PC-9 (cell line): ENCODE results near the gene PTPRM. TPM values are rescaled to one million over a fixed set of nuclear protein-coding genes. Genes with fewer than 3 reads are reported as not detected.

Experiments used
- BruUV-seq: library from RNA; stranded (reverse); fragments of 400-500 nt; replicated peaks from 2 replicates; lab custom pipeline; 2021; lab: Mats Ljungman, UMichigan
- CTCF ChIA-PET: fragments of 300-600 bp; sonication (Branson Sonifier 250); formaldehyde crosslinking; loops from one replicate; lab custom pipeline; 2022; ENCODE audit warnings: antibody characterized with exemption; lab: Charles Lee
- POLR2A ChIA-PET: fragments of 300-600 bp; sonication (Branson Sonifier 250); formaldehyde crosslinking; loops from one replicate; lab custom pipeline; 2022; ENCODE audit warnings: antibody characterized with exemption; ENCODE audit not compliant: unreplicated experiment; lab: Charles Lee
- DNase-seq, 2 experiments: peaks; one replicate each; pipeline versions ENCODE4 v3.0.0 to v3.0.0-alpha.2; 2015 to 2022; ENCODE audit warnings: mixed read lengths in 1 of 2
- H2AFZ ChIP-seq: fragments of 200-600 bp; sonication (generic); 2 replicates; pipeline ENCODE4 v1.8.1; 2017; ENCODE audit warnings: antibody characterized with exemption
- H3F3A ChIP-seq: fragments of 200-600 bp; sonication (generic); 2 replicates; pipeline ENCODE4 v1.8.1; 2017; ENCODE audit warnings: antibody characterized with exemption, mild to moderate bottlenecking, low read depth; ENCODE audit not compliant: insufficient read depth
- H3K27ac ChIP-seq: fragments of 200-600 bp; sonication (generic); 2 replicates; pipeline ENCODE4 v1.6.1; 2016; ENCODE audit warnings: mixed run types
- H3K27me3 ChIP-seq: fragments of 200-600 bp; sonication (generic); 2 replicates; pipeline ENCODE4 v1.6.1; 2016; ENCODE audit warnings: low read depth, mixed run types; ENCODE audit not compliant: insufficient read depth
- H3K36me3 ChIP-seq: fragments of 200-600 bp; sonication (generic); 2 replicates; pipeline ENCODE4 v1.6.1; 2016; ENCODE audit warnings: low read depth, mixed run types
- H3K4me1 ChIP-seq: fragments of 200-600 bp; sonication (generic); replicated peaks from 2 replicates; pipeline ENCODE4 v1.6.1; 2016; ENCODE audit warnings: mixed run types; ENCODE audit not compliant: insufficient read depth
- H3K4me2 ChIP-seq: fragments of 200-600 bp; sonication (generic); 2 replicates; pipeline ENCODE4 v1.6.1; 2017; ENCODE audit warnings: mixed run types
- H3K4me3 ChIP-seq: fragments of 200-600 bp; sonication (generic); 2 replicates; pipeline ENCODE4 v1.6.1; 2016; ENCODE audit warnings: mixed run types
- H3K79me2 ChIP-seq: fragments of 200-600 bp; sonication (generic); 2 replicates; pipeline ENCODE4 v1.6.1; 2017; ENCODE audit warnings: low read depth, mixed run types
- H3K9me2 ChIP-seq: fragments of 200-600 bp; sonication (generic); 2 replicates; pipeline ENCODE4 v1.8.1; 2017; ENCODE audit warnings: mild to moderate bottlenecking; ENCODE audit not compliant: insufficient read depth
- H3K9me3 ChIP-seq: fragments of 200-600 bp; sonication (generic); 2 replicates; pipeline ENCODE4 v1.8.1; 2016; ENCODE audit warnings: low read depth; ENCODE audit not compliant: insufficient read depth
- H4K20me1 ChIP-seq: fragments of 200-600 bp; sonication (generic); 2 replicates; pipeline ENCODE4 v1.8.1; 2017; ENCODE audit not compliant: insufficient read depth
- CTCF ChIP-seq: fragments of 200-600 bp; sonication (generic); conservative IDR thresholded peaks from 2 replicates; pipeline ENCODE4 v1.6.1; 2017; ENCODE audit warnings: mixed run types, antibody characterized with exemption, mild to moderate bottlenecking, moderate library complexity
- EZH2 ChIP-seq: fragments of 200-600 bp; sonication (generic); IDR thresholded peaks from 2 replicates; pipeline ENCODE4 v1.8.0; 2017; ENCODE audit warnings: antibody characterized with exemption, low read depth
- intact Hi-C: fragments of 100-400 bp; cut with micrococcal nuclease; formaldehyde crosslinking; loops from one replicate; pipeline ENCODE4 v1.10.0; 2022; ENCODE audit not compliant: unreplicated experiment
- total RNA-seq: library from RNA; stranded (reverse); gene quantifications from 2 replicates; pipeline ENCODE4 v1.2.3, GENCODE V29; 2021

The PTPRM gene
- total RNA-seq, 1 experiment from 2014 or later, result 32.5 TPM

- POLR2A ChIA-PET, result interaction anchor here (0.5 kb wide), 1 partner anchor 44 kb away, joined by 3 read pairs; no protein-coding TSS in a partner anchor
Observed at GRCh38 chr18:7982216-7982615, 415.1 kb downstream of the PTPRM start.

GRCh38 chr18:7987284-7987976 is 420.3 kb downstream of the PTPRM start:
- H3K4me2 ChIP-seq, result no peak overlapping the region

More at GRCh38 chr18:7982216-7982615, 415.1 kb downstream of the PTPRM start:
- Histone ChIP-seq H3K79me2 (no peaks in the 10 kb centered on the region), H3K4me1 (peaks cover 8% of the 10 kb centered on the region; the same call in 1 of the 2 replicates), H3K36me3 (no peaks in the 10 kb centered on the region), H3K9me2 (no peaks in the 10 kb centered on the region), H3F3A (no peaks in the 10 kb centered on the region), H3K27me3 (no peaks in the 10 kb centered on the region), H3K4me2 (no peak overlapping the region), H3K27ac (no peak overlapping the region), H3K4me3 (no peak overlapping the region), H2AFZ (no peak overlapping the region), H4K20me1 (no peaks in the 10 kb centered on the region), H3K9me3 (no peaks in the 10 kb centered on the region)
- intact Hi-C loops, result no loop called here
- DNase-seq, result no peak
- no TSS peak for BruUV-seq
- CTCF ChIA-PET, result no interaction called here
- no peak for TF ChIP-seq CTCF
- TF ChIP-seq EZH2, result no peak

GRCh38 chr18:7990670-7991069 is 423.6 kb downstream of the PTPRM start:
- intact Hi-C loops, result no loop called here
- no peak overlapping the region for H3K27ac ChIP-seq
- no peaks in the 10 kb centered on the region for H3K36me3 ChIP-seq
- TF ChIP-seq CTCF, result no peak
- no peak for TF ChIP-seq EZH2
- H3K27me3 ChIP-seq, result no peaks in the 10 kb centered on the region
- peaks cover 3% of the 10 kb centered on the region; the same call in 1 of the 2 replicates for H3K9me2 ChIP-seq
- CTCF ChIA-PET, result no interaction called here
- H2AFZ ChIP-seq, result no peak overlapping the region
- POLR2A ChIA-PET, result no interaction called here
- H3K4me1 ChIP-seq, result no peaks in the 10 kb centered on the region
- no peak overlapping the region for H3K4me3 ChIP-seq
- H3K4me2 ChIP-seq, result no peak overlapping the region
- no peaks in the 10 kb centered on the region for H4K20me1 ChIP-seq
- no peak for DNase-seq
- no peaks in the 10 kb centered on the region for H3K79me2 ChIP-seq
- H3K9me3 ChIP-seq, result 0 out of 2 replicates have a peak, but pooled peaks cover 11% of the 10 kb centered on the region
- BruUV-seq, result no TSS peak
- H3F3A ChIP-seq, result no peaks in the 10 kb centered on the region

More at GRCh38 chr18:7987284-7987976, 420.3 kb downstream of the PTPRM start:
- Histone ChIP-seq H3K9me3 (no peaks in the 10 kb centered on the region), H3K27ac (no peak overlapping the region), H3K9me2 (peaks cover 3% of the 10 kb centered on the region; the same call in 1 of the 2 replicates), H2AFZ (no peak overlapping the region), H4K20me1 (no peaks in the 10 kb centered on the region), H3K36me3 (no peaks in the 10 kb centered on the region), H3K27me3 (no peaks in the 10 kb centered on the region), H3K79me2 (no peaks in the 10 kb centered on the region), H3K4me3 (no peak overlapping the region), H3K4me1 (peaks cover 8% of the 10 kb centered on the region; the same call in 1 of the 2 replicates), H3F3A (no peaks in the 10 kb centered on the region)
- TF ChIP-seq EZH2 (no peak), CTCF (no peak)
- ChIA-PET CTCF (no interaction called here), POLR2A (no interaction called here)
- DNase-seq, result no peak
- BruUV-seq, result no TSS peak
- intact Hi-C loops, result no loop called here
